Measurements from ENCODE around the gene NELFB.

DNA sequence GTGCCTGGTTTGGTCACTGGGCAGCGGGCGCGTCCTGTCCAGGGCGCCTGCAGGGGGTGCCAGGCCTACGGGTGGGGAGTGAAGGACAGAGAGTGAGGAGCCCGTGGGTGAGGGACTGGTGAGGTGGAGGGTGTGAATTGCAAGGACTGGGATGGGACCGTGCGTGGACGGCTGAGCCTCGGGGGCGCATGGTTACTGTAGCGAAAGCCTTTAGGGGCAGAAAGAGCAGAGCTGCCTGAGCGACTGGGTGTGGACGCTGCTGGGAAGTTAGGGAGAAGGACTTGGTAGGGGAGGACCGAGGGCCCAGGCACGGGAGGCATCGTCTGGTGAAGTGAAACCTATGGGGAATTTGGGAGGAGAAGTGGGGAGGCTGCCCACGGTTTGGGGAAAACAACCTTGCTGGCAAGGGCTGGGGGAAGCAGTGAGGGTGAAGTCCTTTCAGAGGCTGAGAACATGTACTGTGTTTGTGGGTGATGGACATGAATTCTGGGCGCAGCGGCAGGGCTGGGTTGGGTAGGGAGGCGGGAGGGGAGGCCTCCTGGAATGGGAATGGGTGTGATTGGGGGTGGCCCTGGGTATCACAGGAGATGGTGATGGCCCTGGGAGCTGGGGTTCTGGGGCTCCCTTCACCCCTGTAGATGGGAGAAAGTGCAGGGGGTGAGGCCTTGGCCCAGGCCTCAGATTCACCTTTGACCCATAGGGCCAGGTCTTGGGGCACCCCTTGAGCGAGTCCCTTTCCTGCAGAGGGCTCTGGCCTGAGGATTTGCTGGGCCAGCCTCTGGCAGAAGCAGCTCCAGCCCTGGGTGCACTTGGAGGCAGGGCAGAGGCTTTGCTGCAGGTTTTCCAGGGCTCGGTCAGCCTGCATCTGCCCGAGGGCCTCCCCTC, 20.7 kb downstream of the NELFB start:
- TF ChIP-seq, protein P1, sequence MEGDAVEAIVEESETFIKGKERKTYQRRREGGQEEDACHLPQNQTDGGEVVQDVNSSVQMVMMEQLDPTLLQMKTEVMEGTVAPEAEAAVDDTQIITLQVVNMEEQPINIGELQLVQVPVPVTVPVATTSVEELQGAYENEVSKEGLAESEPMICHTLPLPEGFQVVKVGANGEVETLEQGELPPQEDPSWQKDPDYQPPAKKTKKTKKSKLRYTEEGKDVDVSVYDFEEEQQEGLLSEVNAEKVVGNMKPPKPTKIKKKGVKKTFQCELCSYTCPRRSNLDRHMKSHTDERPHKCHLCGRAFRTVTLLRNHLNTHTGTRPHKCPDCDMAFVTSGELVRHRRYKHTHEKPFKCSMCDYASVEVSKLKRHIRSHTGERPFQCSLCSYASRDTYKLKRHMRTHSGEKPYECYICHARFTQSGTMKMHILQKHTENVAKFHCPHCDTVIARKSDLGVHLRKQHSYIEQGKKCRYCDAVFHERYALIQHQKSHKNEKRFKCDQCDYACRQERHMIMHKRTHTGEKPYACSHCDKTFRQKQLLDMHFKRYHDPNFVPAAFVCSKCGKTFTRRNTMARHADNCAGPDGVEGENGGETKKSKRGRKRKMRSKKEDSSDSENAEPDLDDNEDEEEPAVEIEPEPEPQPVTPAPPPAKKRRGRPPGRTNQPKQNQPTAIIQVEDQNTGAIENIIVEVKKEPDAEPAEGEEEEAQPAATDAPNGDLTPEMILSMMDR (optimal IDR thresholded peaks at IDR 0.05 in 1 of 3, IDR thresholded peaks at IDR 0.05 in 1 of 3, conservative IDR thresholded peaks at IDR 0.05 in 1 of 3; ENCODE audit: extremely low read depth in 1 of 3, insufficient read depth in 2 of 3, low read length in 3 of 3) = no peak
- TF ChIP-seq EZH2 (IDR thresholded peaks at IDR 0.05; ENCODE audit: low read length) = no peak
